Measurements from ENCODE around the gene DDN. TPM values are rescaled to one million over a fixed set of nuclear protein-coding genes. Genes with fewer than 3 reads are reported as not detected.
A peak's percentile ranks its signal among the peaks of the same experiment; 100 is the strongest.

Gene DDN
- total RNA-seq, 1 experiment from 2014 or later, result 0.80 TPM

DNA sequence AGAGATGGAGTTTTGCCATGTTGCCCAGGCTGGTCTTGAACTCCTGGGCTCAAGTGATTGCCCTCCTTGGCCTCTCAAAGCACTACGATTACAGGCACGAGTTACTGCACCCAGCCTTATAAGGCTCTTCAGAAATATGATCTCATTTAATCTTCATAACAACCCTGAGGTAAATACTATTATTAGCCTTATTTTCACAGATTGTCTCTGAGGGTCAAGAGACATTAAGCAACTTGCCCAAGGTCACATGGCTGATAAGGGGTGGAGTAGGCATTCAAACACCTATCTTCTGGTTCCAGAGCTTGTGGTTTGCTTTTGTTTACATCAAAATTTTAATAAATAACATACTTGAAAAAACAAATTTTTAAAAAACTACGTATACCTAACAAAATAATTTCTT lies 14.3 kb upstream of the DDN start:
- DNase-seq (ENCODE audit: low read depth), result no peak

GRCh38 chr12:49012739-49013138 lies 13.6 kb upstream of the DDN start:
- DNase-seq (ENCODE audit: low read depth), result no peak

GRCh38 chr12:49010092-49010668 lies 11.0 kb upstream of the DDN start:
- no peak for DNase-seq (ENCODE audit: low read depth)

GRCh38 chr12:49008943-49009342 lies 9.8 kb upstream of the DDN start:
- DNase-seq (ENCODE audit: low read depth), result no peak

DNA sequence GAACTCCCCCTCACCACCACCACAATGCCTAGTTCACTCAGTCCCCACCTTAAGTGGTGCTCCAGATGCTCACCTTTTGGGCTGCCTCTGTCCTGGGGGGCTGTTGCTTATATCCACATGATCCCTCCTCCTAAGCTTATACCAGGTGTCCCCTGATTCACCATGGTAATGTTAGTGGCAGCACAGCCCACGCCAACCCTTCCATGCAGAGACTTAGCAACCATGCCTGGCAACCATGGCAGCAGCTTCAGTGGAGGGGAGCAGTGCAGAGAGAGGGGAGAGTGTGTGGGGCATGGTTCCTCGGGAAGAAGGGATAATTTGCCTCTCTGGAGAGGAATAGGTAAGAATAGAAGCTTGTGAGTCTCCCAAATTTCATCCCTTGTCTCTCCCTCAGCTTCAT lies 1.2 kb upstream of the DDN start:
- DNase-seq (ENCODE audit: low read depth), result no peak

- DNase-seq (ENCODE audit: low read depth), result peak; percentile 63
Measured at GRCh38 chr12:48998497-48999353, 450 bp downstream of the DDN start.

DNA sequence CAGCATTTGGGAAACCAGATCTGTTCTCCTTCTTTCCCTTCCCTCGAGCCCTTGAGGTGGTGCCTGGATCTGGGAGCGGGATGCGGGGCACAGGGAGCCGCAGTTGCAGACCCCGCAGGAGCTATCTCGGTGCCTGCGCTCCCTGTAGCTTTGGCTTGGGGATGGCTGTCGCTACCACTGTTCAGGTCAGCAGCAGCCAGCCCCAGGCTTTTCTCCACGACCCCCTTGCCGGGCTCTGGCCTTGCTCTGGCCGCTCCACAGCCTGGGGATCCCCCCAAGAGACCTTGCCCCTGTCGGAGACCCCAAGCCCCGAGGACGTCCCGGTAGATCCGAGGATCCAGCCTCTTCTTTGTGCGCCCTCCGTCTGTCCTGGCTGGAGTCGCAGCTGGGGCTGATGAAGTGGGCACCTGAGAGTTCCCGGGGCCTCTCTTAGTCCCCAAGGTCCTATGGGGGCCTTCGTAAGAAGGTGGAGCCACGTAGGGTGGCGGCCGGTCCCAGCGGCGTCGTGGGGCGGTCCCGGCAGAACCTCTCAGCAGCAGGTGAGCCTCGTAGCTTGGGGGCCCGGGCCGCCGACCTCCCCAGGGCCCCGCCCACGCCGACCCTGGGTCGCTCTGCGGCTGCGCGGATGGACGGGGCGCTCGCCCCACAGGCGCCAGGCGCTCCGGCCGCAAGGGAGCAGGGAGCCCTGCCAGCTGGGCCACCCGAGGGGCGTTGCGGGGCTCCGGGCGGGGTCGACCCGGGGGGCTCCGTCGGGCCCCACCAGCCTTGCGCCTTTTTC lies 1.3 kb downstream of the DDN start:
- peak; percentile 58 for DNase-seq (ENCODE audit: low read depth)

DNA sequence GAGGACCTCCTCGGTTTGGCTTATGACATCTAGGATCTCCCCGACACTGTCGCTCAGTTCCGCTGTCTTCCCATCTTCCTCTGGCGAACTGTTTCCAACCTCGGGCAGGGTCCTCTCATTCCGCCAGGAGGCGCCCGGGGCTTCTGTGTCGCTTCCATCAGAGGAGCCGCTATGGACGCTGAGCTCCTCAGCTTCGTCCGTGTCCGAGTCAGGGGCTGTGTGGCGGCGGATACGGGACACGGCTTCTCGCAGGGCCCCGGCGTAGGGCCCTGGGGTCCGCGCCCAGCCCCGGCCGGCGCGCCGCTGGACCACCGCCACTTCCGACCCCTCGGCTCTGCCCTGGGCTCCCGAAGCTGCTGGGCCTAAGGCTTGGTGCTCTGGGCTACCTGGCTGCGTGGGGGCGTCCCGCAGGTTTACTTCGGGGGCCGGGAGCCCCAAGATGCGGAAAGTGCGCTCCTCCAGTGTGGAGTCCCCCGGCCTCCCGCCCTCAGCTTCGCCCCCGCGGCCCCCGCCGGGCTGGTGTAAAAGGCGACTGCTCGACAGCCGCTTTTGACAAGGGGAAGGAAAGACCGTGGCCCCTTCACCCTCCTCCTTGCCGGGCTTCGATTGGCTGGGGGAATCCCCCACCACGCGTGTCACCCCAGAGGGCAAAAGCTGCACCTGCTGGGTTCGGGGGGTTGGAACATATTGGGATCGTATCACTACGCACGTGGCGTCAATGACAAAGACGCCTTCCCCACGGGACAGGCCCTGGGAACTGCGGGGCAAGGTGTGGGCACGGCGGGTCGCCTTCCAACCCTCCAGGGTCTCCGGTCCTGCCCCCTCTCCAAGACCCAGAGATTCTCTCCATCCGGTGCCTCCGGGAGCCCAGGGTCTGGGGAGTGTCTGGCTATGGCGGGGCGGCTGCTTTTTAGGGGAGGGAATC lies 2.1 kb downstream of the DDN start:
- DNase-seq (ENCODE audit: low read depth), result peak; percentile 83

DNA sequence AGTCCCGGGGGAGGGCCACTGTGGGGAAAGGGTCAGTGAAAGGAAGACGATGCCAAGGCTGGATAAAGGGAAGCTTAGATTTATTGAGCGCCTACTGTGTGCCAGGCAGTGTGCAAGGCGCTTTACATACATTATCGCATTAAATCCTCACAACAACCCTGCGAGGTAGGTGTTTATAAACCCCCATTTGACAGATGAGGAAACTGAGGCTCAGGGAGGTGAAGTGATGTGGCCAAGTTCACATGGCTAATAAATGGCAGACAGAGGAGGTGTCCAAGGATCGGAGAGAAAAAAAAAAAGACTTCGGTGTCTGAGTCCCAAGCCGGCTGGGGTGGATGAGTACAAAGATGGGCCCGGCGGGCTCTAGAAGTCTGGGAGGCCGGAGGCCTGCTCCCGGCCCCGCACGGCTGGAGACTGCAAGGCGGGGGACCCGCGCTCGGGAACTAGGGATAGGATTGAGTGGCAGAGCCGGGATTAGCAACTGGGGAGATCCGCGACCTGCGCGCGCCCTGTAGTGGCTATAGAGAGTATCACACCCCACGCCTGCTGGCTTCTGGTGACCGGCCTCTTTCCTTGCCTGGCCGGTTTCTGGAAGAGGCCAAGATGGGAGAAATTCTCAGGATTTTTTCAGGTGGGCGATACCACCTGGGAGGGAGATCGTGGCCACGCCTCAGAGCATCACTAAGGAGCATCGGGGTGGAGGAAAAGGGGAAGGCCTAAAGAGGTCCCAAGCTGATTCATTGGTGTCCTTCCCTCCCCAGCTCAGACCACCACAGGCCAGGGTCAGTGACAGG lies 3.9 kb downstream of the DDN start:
- DNase-seq (ENCODE audit: low read depth), result peak; percentile 87

- no peak for DNase-seq (ENCODE audit: low read depth)
Measured at GRCh38 chr12:48994224-48995085, 4.7 kb downstream of the DDN start.

GRCh38 chr12:48993787-48994186 lies 5.4 kb downstream of the DDN start:
- no peak for DNase-seq (ENCODE audit: low read depth)

GRCh38 chr12:48991247-48992050 lies 7.7 kb downstream of the DDN start:
- no peak for DNase-seq (ENCODE audit: low read depth)

DNA sequence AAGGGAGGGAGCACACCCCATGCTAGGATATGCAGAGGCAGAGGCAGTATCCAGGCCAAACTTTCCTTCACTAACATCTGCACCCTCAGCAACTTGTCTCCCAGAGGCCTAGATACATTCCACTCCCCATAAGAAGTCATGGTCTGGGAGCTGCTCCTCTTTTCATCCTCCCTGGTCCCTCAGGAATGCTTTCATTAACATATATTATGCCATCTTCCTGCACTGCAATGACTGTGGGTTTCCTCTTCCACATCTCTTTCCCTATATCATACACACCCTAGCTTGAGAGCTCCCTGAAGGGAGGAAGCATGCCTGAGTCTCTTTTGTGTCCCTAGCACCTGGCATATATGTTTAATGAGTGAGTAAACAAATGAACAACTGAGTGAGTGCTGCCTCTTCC lies 8.6 kb downstream of the DDN start:
- no peak for DNase-seq (ENCODE audit: low read depth)

DNA sequence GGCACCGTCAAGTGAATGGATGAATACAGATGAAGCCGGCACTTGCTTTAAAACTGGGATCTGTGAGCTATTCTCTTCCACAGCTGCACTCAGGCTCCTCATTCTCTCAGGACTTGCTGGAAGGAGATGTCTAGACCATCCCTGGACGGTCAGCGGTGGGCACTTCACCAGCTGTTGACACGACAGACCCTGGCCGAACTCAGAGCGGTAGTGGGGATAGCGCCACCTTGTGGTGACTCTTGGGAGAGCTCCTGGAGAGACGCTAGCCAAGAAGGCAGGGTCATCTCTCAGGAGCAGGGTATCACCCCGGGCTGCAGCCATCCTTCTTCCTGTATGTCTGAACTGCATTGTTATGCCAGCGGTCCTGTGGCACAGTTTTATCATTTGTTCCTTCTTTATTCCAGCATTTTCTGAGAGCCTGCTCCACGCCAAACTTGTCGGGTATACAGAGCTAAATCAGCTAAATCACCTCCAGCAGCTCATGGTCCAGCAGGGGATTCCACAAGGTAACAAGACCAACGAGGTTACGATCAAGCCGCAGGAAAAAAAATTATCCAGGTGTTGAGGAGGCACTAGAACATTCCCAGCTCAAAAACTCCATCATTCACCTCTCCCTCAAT lies 11.0 kb downstream of the DDN start:
- DNase-seq (ENCODE audit: low read depth), result no peak

DNA sequence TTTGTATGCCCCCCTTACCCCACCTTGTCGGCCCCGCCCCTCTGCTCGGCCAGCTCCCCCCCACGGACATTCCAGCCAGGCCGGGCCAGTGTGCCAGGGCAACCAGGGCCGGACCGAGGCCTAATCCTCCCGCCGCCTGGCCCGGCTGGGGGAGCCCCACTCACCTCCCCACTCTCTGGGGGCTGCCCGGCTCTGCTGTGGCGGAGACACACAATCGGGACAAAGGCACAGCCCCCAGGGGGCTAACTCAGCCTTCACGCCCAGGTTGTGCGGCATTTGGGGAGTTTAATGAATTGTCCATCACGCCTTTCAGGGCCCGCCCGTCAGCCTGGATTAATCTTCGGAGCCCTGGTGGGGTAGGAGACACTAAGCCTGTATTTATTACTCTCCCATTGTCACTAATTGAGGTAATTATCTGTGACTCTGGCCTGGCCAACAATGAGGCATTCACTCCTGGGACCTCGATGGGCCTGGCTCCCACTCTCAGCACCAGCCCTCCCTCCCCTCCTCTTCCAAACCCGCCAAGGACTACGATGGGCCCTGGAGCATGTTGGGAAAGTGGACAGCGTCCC lies 12.4 kb downstream of the DDN start:
- no peak for DNase-seq (ENCODE audit: low read depth)

- no peak for DNase-seq (ENCODE audit: low read depth)
Measured at GRCh38 chr12:48985901-48986300, 13.3 kb downstream of the DDN start.

DNA sequence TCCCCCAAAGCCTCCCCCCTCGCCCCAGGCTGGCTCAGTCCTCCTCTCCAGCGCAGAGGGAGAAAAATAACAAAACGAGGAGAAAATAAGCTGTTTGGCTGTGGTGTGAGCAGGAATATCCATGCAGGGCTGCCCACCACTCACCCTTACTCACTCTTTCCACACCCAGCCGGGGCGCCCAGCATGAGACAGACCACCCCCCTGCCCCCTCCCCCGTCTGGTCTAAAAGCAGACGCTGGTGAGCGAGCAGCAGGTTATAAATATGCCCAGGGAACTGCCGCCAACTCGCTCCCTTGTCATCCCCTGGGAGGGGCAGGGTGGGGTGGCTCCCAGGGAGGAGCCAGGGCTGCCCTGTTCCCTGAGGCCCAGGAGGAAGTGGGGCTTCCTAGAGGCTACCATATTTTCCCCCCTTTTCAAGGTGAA lies 13.7 kb downstream of the DDN start:
- DNase-seq (ENCODE audit: low read depth), result no peak
